ENCODE data around the gene HS6ST3.

The HS6ST3 gene

DNA sequence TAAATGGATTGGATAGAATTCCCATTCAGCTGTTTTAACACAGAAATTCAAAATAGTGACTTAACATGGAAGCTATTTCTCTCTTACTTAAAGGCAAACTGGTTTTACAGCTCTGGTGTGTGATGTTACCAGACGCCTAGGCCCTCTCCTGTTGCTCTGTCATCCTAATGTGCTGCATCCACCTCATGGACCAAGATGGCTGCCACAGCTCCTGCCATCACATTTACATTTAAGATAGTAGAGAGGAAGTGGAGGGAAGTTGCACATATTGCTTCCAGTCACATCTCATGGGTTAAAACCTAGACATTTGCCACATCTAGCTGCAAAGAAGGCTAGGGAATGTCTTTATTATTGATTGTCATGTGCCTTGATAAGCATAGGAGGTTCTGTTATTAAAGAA is 746.8 kb downstream of the HS6ST3 start:
- DNase-seq (ENCODE audit: low read depth): no peak

DNA sequence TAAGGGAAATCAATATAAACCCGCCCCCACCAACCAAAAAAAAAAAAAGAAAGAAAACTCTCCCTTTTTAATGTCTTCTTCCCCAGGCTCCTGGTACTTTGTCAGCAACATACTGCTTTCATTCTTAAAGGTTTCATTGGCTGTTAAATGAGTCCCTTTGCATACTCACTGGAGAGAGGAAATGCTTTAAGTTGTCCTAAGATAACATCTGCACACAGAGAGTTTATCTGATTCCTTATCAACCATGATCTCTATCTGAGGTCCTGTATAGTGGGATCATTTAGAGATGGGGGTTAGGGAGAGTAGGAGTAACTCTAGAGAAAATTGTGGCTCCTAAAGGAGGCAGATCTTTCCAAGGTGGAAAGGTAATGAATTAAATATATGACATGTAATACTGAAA is 747.9 kb downstream of the HS6ST3 start:
- DNase-seq (ENCODE audit: low read depth): no peak

- no peak for DNase-seq (ENCODE audit: low read depth)
Observed at GRCh38 chr13:96844195-96844594, 754.3 kb downstream of the HS6ST3 start.

- no peak for DNase-seq (ENCODE audit: low read depth)
Observed at GRCh38 chr13:96844616-96845015, 754.7 kb downstream of the HS6ST3 start.

- DNase-seq (ENCODE audit: low read depth): no peak
Observed at GRCh38 chr13:96848286-96848685, 758.4 kb downstream of the HS6ST3 start.

- DNase-seq (ENCODE audit: low read depth): no peak
Observed at GRCh38 chr13:96849091-96849490, 759.2 kb downstream of the HS6ST3 start.

DNA sequence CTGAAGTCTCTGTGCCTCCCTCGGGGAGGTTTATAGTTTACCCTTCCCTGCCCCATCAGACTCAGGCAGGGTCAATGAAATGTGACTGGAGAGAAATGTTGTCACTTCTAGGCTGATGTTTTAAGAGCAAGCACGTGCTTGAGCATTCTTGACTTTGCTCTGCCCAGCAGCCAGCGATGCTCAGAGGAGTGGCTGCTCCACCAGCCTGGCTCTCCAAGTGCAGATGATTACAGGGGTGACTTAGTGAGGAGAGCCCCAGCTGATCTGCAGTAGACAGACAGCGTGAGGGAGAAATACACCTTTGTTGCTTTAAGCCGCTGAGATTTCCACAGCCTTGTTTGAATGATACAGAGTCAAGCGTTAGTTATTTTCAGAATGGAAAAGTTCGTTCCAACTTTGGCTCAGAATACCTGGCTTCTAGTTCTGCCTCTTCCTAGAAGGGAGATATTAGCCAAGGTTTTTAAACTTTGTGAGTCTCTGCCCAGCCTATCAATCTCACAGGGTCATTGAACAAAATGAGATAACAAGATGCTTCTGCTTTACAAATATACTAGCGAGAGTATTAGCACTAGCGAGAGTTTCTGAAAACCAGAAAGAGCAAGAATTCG is 760.7 kb downstream of the HS6ST3 start:
- DNase-seq (ENCODE audit: low read depth): no peak

GRCh38 chr13:96851856-96852445 is 762.0 kb downstream of the HS6ST3 start:
- DNase-seq (ENCODE audit: low read depth): no peak

GRCh38 chr13:96858133-96858826 is 768.4 kb downstream of the HS6ST3 start:
- no peak for DNase-seq (ENCODE audit: low read depth)

- DNase-seq (ENCODE audit: low read depth): no peak
Observed at GRCh38 chr13:96860882-96861281, 771.0 kb downstream of the HS6ST3 start.

GRCh38 chr13:96862093-96862492 is 772.2 kb downstream of the HS6ST3 start:
- DNase-seq (ENCODE audit: low read depth): no peak

- DNase-seq (ENCODE audit: low read depth): no peak
Observed at GRCh38 chr13:96862999-96863398, 773.1 kb downstream of the HS6ST3 start.

- no peak for DNase-seq (ENCODE audit: low read depth)
Observed at GRCh38 chr13:96871469-96871868, 781.6 kb downstream of the HS6ST3 start.

GRCh38 chr13:96880419-96880818 is 790.5 kb downstream of the HS6ST3 start:
- DNase-seq (ENCODE audit: low read depth): no peak

Data from non-pigmented ciliary epithelial cell (primary cell).